HCT116 (cell line): ENCODE data around the gene TOR1AIP2. TPM values are rescaled to one million over a fixed set of nuclear protein-coding genes. Genes with fewer than 3 reads are reported as not detected.

ENCODE experiments used
- ATAC-seq: fragments of 200-7000 bp; cut with Tn5 transposase; 2 replicates; pipeline ENCODE4 v1.9.1; 2020; ENCODE audit warnings: mild to moderate bottlenecking, moderate library complexity
- BruUV-seq: library from RNA; stranded (reverse); fragments of 400-500 nt; replicated peaks from 2 replicates; lab custom pipeline; 2021; lab: Mats Ljungman, UMichigan
- CTCF ChIA-PET: fragments of 300-600 bp; sonication (Branson Sonifier 250); formaldehyde crosslinking; loops from one replicate; lab custom pipeline; 2021; ENCODE audit warnings: antibody characterized with exemption; lab: Charles Lee
- POLR2A ChIA-PET: fragments of 300-600, 350-600 bp; sonication (Branson Sonifier 250); formaldehyde crosslinking; loops from one replicate; lab custom pipeline; 2021; ENCODE audit warnings: antibody characterized with exemption; lab: Charles Lee
- RAD21 ChIA-PET, 2 experiments: fragments of 300-600 bp; sonication (Branson Sonifier 250); formaldehyde crosslinking; loops; one replicate each; lab custom pipeline; 2023; ENCODE audit warnings: low total read pairs in 2 of 2; ENCODE audit not compliant: uncharacterized antibody in 2 of 2, unreplicated experiment in 2 of 2, low non-redundant PET in 1 of 2; lab: Charles Lee
- DNase-seq: peaks from one replicate; pipeline ENCODE4 v3.0.0-alpha.2; 2010; ENCODE audit warnings: low read depth, low spot score
- H2AFZ ChIP-seq: fragments of 200-600 bp; shearing (Covaris generic), sonication (generic); 2 replicates; pipeline ENCODE4 v1.6.1; 2017; ENCODE audit warnings: low read depth, mixed run types, mixed read lengths, antibody characterized with exemption, low read length; ENCODE audit not compliant: poor library complexity, severe bottlenecking
- H3K27ac ChIP-seq: 2 replicates; pipeline ENCODE4 v1.5.1; 2012; ENCODE audit warnings: low read depth, low read length
- H3K27me3 ChIP-seq: fragments of 200-600 bp; sonication (generic); 2 replicates; pipeline ENCODE4 v1.6.1; 2016; ENCODE audit warnings: mixed run types, low read length, mixed read lengths; ENCODE audit not compliant: insufficient read depth
- H3K36me3 ChIP-seq, 2 experiments: fragments of 200-500 bp in 1 of 2; fragments of 200-600 bp in 1 of 2; sonication (Bioruptor generic) in 1 of 2; sonication (generic) in 1 of 2; 2 replicates each; pipeline versions ENCODE4 v1.5.1 to v1.6.1; 2014 to 2016; ENCODE audit warnings: low read length in 2 of 2, inconsistent platforms in 1 of 2, mixed read lengths in 1 of 2, mixed run types in 1 of 2; ENCODE audit not compliant: insufficient read depth in 2 of 2, control insufficient read depth in 1 of 2
- H3K4me1 ChIP-seq, 2 experiments: fragments of 200-600 bp in 1 of 2; sonication (generic) in 1 of 2; 2 replicates each; pipeline versions ENCODE4 v1.5.1 to v1.6.1; 2012 to 2017; ENCODE audit warnings: low read length in 2 of 2, inconsistent platforms in 1 of 2, mild to moderate bottlenecking in 1 of 2, mixed read lengths in 1 of 2, mixed run types in 1 of 2, moderate library complexity in 1 of 2; ENCODE audit not compliant: insufficient read depth in 2 of 2, control insufficient read depth in 1 of 2
- H3K4me2 ChIP-seq: fragments of 200-600 bp; sonication (generic); 2 replicates; pipeline ENCODE4 v1.6.1; 2017; ENCODE audit warnings: mixed run types, low read length, mixed read lengths
- H3K4me3 ChIP-seq, 2 experiments: fragments of 200-600 bp in 1 of 2; sonication (generic) in 1 of 2; replicated peaks in 1 of 2; 2 replicates each; pipeline ENCODE4 v1.5.1; 2011 to 2016; ENCODE audit warnings: low read length in 2 of 2, control low read depth in 1 of 2, low read depth in 1 of 2, mild to moderate bottlenecking in 1 of 2, mixed read lengths in 1 of 2, mixed run types in 1 of 2
- H3K79me2 ChIP-seq: fragments of 200-600 bp; sonication (generic); 2 replicates; pipeline ENCODE4 v1.6.1; 2017; ENCODE audit warnings: mild to moderate bottlenecking, mixed run types, low read length, moderate library complexity, mixed read lengths; ENCODE audit not compliant: insufficient read depth
- H3K9ac ChIP-seq: fragments of 200-600 bp; sonication (generic); 2 replicates; pipeline ENCODE4 v1.6.1; 2016; ENCODE audit warnings: low read length, mixed read lengths
- H3K9me2 ChIP-seq: fragments of 200-600 bp; sonication (generic), shearing (Covaris generic); 2 replicates; pipeline ENCODE4 v1.6.1; 2017; ENCODE audit warnings: mixed run types, mild to moderate bottlenecking, moderate library complexity; ENCODE audit not compliant: insufficient read depth
- H3K9me3 ChIP-seq, 2 experiments: fragments of 200-500 bp in 1 of 2; fragments of 200-600 bp in 1 of 2; sonication (Bioruptor generic) in 1 of 2; sonication (generic) in 1 of 2; 2 replicates each; pipeline ENCODE4 v1.6.1; 2014 to 2017; ENCODE audit warnings: low read length in 2 of 2, mixed read lengths in 2 of 2, inconsistent platforms in 1 of 2, low read depth in 1 of 2, mild to moderate bottlenecking in 1 of 2, mixed run types in 1 of 2, moderate library complexity in 1 of 2; ENCODE audit not compliant: control insufficient read depth in 1 of 2, insufficient read depth in 1 of 2
- H4K20me1 ChIP-seq: fragments of 200-600 bp; sonication (generic), shearing (Covaris generic); 2 replicates; pipeline ENCODE4 v1.6.1; 2017; ENCODE audit warnings: mixed run types, mild to moderate bottlenecking, moderate library complexity; ENCODE audit not compliant: insufficient read depth
- ATF3 ChIP-seq: IDR thresholded peaks from 2 replicates; pipeline ENCODE4 v1.6.1; 2012
- CBX3 ChIP-seq: IDR thresholded peaks from 2 replicates; pipeline ENCODE4 v1.6.1; 2012; ENCODE audit warnings: low read depth
- CEBPB ChIP-seq: IDR thresholded peaks from 2 replicates; pipeline ENCODE4 v1.6.1; 2012; ENCODE audit warnings: low read depth
- CTCF ChIP-seq, 3 experiments: fragments of 200-600 bp in 1 of 3; sonication (generic) in 1 of 3; IDR thresholded peaks in 2 of 3; conservative IDR thresholded peaks in 1 of 3; 2 replicates each; pipeline ENCODE4 v1.5.1; 2012 to 2017; ENCODE audit warnings: low read depth in 2 of 3, low read length in 2 of 3, antibody characterized with exemption in 1 of 3, borderline replicate concordance in 1 of 3, control low read depth in 1 of 3, mild to moderate bottlenecking in 1 of 3, mixed read lengths in 1 of 3, mixed run types in 1 of 3, moderate library complexity in 1 of 3; ENCODE audit not compliant: insufficient read depth in 1 of 3
- EZH2phosphoT487 ChIP-seq: fragments of 200-600 bp; IDR thresholded peaks from 2 replicates; pipeline ENCODE4 v1.6.1; 2018; ENCODE audit warnings: antibody characterized with exemption, borderline replicate concordance
- JUND ChIP-seq: IDR thresholded peaks from 2 replicates; pipeline ENCODE4 v1.6.1; 2012
- POLR2AphosphoS5 ChIP-seq: IDR thresholded peaks from 2 replicates; pipeline ENCODE4 v1.6.1; 2011; ENCODE audit warnings: mild to moderate bottlenecking, low read depth, low read length, moderate library complexity
- REST ChIP-seq: IDR thresholded peaks from 2 replicates; pipeline ENCODE4 v1.6.1; 2012; ENCODE audit warnings: low read depth
- SIN3A ChIP-seq: IDR thresholded peaks from 2 replicates; pipeline ENCODE4 v1.6.1; 2012; ENCODE audit warnings: low read depth
- ZNF274 ChIP-seq: fragments of 200-500 bp; sonication (Bioruptor generic); IDR thresholded peaks from 2 replicates; pipeline ENCODE4 v1.6.1; 2014; ENCODE audit warnings: mild to moderate bottlenecking, low read depth, low read length, inconsistent platforms
- intact Hi-C: fragments of 100-400 bp; cut with micrococcal nuclease; formaldehyde crosslinking; loops from 2 replicates; pipeline ENCODE4 v1.10.0; 2022
- total RNA-seq: library from RNA; stranded (reverse); gene quantifications from one replicate; pipeline ENCODE4 v1.2.1, GENCODE V29; 2021; ENCODE audit not compliant: unreplicated experiment

Gene TOR1AIP2
- total RNA-seq, 1 experiment from 2014 or later, result 106 TPM

DNA sequence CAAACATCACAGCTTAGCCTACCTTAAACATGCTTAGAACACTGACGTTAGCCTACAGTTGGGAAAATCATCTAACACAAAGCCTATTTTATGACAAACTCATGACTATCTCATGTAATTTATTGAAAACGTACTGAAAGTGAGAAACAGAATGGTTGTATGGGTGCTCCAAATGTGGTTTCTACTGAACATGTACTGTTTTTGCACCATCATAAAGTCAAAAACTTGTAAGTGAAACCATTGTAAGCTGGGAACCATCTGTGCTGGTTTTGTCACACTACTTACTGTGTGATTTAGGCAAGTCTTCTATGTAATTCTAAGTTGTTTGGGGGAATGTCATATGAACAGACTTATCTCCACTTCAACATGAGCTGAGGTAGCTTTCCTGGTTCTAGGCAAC is 55.5 kb downstream of the TOR1AIP2 start:
- no TSS peak for BruUV-seq
- no peaks in the 10 kb centered on the region for H3K4me1 ChIP-seq
- H2AFZ ChIP-seq, result no peak overlapping the region
- no peak overlapping the region for H3K9ac ChIP-seq
- H4K20me1 ChIP-seq, result no peaks in the 10 kb centered on the region
- H3K27me3 ChIP-seq, result no peaks in the 10 kb centered on the region
- intact Hi-C loops, result no loop called here
- POLR2A ChIA-PET, result no interaction called here
- no peak overlapping the region for H3K27ac ChIP-seq
- H3K4me3 ChIP-seq, result no peak overlapping the region
- RAD21 ChIA-PET, result no interaction called here
- no peaks in the 10 kb centered on the region for H3K9me2 ChIP-seq
- no peaks in the 10 kb centered on the region for H3K79me2 ChIP-seq
- TF ChIP-seq POLR2AphosphoS5 (no peak), CTCF (IDR thresholded peaks at IDR 0.05 in 2 of 3, conservative IDR thresholded peaks at IDR 0.05 in 1 of 3; ENCODE audit: borderline replicate concordance in 1 of 3, insufficient read depth in 1 of 3, low read depth in 2 of 3, low read length in 2 of 3) (no peak), REST (no peak), EZH2phosphoT487 (no peak), JUND (no peak), ATF3 (no peak), CEBPB (no peak), CBX3 (no peak), ZNF274 (no peak), SIN3A (no peak)
- TF ChIP-seq, all 23 proteins: peak for 0
- CTCF ChIA-PET, result interaction anchor here (1.9 kb wide), 1 partner anchor 12 kb away, joined by 9 read pairs; no protein-coding TSS in a partner anchor
- no peak for DNase-seq
- H3K36me3 ChIP-seq, result no peaks in the 10 kb centered on the region
- no peaks in the 10 kb centered on the region for H3K9me3 ChIP-seq
- ATAC-seq, result no peak
- H3K4me2 ChIP-seq, result no peak overlapping the region
